ENCODE measurements around the gene SMIM24.
A peak's percentile ranks its signal among the peaks of the same experiment; 100 is the strongest.
"Not testable (repeated sequence)": the region's sequence is repeated elsewhere in the genome, so short reads cannot be mapped to it uniquely, and the experiment has no call there.

The SMIM24 gene

DNA sequence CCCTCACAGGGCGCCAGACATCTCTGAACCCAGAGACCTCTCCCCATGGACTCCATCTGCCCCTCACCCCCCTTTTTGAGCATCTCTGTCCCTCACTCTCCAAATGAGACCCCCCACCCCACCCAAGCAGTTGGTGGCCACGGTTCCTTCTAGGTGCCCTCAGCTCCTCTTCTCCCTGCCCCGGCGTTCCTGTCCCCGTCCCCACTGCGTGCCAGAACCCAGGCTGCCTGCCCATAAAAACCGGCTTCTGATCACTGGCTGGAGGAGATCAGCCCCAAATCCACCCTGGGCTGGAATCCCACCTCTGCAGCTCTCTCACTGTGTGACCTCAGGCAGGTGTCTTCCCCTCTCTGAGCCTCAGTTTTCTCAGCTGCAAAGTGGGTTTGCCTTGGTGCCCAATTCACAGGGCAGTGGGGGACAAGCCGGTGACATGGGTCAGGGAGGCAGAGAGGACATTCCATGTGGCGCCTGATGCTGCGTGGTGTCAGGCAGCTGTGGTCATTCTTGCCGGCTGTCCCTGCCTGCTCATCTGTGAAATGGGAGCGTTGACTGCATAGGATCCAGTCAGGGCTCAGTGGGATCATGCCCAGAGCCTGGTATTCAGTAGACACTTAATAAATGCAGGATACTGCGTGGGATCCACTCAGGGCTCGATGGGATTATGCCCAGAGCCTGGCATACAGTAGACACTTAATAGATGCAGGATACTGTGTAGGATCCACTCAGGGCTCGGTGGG is 25.5 kb downstream of the SMIM24 start:
- no peak for DNase-seq

- DNase-seq = no peak
Measured at GRCh38 chr19:3453840-3454239, 26.5 kb downstream of the SMIM24 start.

- not testable (repeated sequence) for DNase-seq
Measured at GRCh38 chr19:3452942-3453214, 27.4 kb downstream of the SMIM24 start.

- no peak for DNase-seq
Measured at GRCh38 chr19:3452171-3452941, 28.0 kb downstream of the SMIM24 start.

GRCh38 chr19:3451451-3451866 is 28.9 kb downstream of the SMIM24 start:
- DNase-seq = no peak

DNA sequence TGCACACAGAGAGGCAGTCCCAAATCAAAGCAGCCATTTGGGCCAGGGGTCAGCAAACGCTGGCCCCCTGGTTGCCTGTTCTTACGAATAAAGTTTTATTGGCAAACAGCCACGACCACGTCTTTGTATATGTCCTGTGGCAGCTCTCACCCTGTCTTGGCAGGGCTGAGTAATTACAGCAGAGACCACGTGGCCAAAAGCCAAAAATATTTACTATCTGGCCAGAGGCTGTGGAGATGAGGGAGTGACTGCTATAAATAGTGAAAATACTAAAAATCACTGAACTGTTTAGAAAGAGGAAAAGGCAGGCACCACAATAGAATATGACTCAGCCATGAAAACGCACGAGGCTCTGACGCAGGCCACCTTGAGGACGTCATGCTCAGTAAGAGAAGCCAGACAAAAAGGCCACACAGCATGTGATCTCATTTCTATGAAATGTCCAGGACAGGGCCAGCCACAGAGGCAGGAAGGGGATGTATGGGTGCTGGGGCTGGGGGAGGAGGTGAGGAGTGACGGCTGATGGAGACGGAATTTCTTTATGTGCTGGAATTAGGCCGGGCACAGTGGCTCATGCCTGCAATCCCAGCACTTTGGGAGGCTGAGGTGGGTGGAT is 29.4 kb downstream of the SMIM24 start:
- DNase-seq = no peak

DNA sequence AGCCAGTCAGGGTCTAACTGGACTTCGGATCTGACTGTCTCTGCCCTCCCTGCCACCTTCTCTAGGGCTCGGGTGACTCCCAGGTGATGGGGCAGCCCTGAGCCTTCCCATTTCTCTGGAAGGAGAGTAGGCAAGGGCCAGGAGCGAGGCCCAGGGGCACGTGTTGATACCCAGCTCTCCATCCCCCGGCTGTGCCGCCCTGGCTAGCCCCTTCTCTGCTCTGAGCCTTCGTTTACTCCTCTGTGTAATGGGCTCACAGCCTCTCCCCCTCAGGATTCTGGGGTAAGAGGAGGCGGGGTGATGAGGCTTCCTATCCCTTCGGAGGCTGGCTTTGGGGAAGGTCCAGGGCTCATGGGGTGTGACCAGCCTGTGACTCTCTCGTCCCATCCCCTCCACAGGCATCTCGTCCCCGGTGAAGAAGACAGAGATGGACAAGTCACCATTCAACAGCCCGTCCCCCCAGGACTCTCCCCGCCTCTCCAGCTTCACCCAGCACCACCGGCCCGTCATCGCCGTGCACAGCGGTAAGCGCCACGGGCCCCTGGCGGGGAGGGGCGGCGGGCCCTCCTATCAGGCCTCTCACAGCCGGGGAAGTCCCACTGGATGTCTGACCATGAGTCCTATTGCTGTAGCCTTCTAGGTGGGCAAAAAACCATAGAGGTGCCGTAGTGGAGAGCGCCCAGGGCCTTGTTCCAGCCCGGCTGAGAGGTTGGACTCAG is 31.6 kb downstream of the SMIM24 start:
- no peak for DNase-seq

- not testable (repeated sequence) for DNase-seq
Measured at GRCh38 chr19:3446657-3447056, 33.7 kb downstream of the SMIM24 start.

DNA sequence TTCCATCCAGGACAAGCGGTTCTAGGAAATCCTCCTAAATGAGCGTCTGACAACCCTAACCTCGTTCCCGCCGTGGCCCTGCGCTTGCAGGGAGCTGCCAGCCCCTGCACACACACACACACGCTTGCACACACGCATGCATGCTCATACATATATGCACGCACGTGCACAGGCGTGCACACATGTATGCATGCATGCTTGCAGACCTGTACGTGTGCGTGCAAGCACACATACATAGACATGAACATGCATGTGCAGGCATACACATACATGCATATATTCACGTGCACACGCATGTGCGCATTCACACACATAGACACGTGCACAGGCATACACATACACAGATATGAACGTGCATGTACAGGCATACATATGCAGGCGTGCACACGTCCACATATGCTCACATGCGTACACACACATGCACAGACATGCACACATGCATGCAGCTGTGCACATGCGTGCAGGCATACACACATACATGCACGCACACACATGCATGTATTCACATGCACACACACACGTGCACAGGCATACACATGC is 35.6 kb downstream of the SMIM24 start:
- no peak for DNase-seq

GRCh38 chr19:3443840-3444694 is 36.3 kb downstream of the SMIM24 start:
- no peak for DNase-seq

- DNase-seq = no peak
Measured at GRCh38 chr19:3442487-3443071, 37.7 kb downstream of the SMIM24 start.

DNA sequence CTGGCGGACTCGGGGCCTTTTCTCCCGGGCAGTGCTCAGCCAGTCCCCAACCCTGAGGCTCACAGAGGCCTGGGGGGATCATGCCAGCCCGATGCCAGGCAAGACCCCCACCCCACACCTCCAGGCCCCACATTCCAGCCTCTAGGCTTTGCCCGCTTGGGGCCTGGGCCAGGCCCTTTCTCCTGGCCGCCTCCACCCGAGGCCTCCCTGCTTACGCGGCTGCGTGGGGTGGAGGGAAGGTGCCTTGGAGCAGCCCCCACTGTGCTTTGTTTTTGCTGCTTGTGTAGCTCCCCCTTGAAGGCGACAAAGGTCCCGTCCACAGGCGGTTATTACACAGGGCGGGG is 38.4 kb downstream of the SMIM24 start:
- DNase-seq = no peak

GRCh38 chr19:3441089-3441985 is 39.0 kb downstream of the SMIM24 start:
- DNase-seq = no peak

GRCh38 chr19:3440082-3440481 is 40.2 kb downstream of the SMIM24 start:
- DNase-seq = no peak

DNA sequence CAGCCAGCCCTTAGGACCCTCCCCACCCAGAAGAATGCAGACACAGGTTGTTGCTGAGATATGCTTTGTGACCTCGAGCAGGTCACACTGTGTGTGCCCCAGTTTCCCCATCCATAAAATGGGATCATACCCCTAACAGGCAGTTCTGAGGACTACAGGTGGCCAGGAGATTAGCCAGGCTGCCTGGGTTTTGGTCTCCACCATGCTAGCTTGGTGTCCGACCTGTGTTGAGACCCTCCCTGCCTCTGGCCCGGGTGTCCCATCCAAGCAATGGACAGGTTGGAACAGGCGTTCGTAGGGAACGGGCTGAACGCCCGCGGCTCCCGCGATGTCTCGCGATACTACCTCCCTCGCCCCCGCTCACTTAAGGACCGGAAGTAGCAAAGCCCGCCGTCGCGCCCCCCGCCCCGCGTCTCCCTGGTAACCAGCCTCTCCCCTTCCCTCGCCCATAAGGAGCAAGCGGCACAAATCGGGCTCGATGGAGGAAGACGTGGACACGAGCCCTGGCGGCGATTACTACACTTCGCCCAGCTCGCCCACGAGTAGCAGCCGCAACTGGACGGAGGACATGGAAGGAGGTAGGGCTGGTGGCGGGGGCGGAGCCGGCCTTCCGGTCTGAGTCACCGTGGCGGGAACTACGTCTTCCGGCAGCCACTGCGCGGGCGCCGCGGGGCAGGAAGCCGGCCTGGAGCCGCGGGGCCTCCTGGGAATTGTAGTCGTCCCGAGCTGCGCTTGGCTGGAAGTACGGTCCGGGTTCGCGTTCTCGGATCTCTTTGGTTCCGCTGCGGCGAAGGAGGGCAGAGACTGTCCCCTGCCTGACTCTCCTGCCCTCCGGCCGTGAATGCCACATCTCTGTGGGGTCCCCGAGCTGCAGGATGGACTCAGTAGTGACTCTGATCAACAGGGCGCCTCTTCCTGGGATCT is 45.4 kb downstream of the SMIM24 start:
- DNase-seq = peak; percentile 47

GRCh38 chr19:3433805-3434540 is 46.4 kb downstream of the SMIM24 start:
- DNase-seq = no peak

GRCh38 chr19:3433313-3433712 is 47.0 kb downstream of the SMIM24 start:
- DNase-seq = no peak

GRCh38 chr19:3431760-3432397 is 48.4 kb downstream of the SMIM24 start:
- DNase-seq = no peak

GRCh38 chr19:3430366-3430680 is 50.0 kb downstream of the SMIM24 start:
- DNase-seq = not testable (repeated sequence)

Data from NCI-H1694 (cell line).